Measurements from ENCODE around the gene AGBL1.

DNA sequence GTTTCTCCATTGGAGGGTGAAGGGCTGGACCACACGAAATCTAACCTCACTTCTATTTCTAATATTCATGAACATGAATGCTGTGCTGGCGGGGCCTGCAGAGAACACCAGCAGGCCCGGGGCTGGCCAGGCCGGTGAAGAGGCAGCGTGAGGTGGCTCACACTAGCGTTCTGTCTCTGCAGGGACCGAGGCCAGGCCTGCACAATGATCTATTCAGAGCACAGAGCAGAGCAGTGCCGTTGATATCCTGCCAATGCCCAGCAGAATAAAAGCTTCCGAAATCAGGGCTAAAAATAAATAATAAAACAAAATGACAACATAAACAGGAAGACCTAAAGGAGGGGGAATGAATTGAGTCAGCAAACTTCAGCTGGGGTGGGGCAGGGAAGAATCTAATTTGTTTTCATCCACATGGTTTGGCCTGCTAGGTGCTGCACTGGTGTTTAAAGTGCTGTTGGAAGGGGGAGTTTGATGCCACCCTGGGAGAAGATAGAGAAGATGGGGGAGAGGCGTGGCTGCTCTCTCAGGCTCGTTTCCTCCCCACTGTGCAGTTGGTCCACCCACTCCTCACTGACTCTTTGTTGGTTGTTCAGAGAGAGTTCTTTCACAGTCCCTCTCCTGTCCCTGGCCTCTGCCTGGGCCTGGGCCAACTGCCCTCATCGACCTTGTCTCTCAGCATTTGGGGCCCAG is 837.1 kb downstream of the AGBL1 start:
- no peak for TF ChIP-seq EZH2 (IDR thresholded peaks at IDR 0.05; ENCODE audit: borderline replicate concordance, low read length)
- TF ChIP-seq, protein P1, sequence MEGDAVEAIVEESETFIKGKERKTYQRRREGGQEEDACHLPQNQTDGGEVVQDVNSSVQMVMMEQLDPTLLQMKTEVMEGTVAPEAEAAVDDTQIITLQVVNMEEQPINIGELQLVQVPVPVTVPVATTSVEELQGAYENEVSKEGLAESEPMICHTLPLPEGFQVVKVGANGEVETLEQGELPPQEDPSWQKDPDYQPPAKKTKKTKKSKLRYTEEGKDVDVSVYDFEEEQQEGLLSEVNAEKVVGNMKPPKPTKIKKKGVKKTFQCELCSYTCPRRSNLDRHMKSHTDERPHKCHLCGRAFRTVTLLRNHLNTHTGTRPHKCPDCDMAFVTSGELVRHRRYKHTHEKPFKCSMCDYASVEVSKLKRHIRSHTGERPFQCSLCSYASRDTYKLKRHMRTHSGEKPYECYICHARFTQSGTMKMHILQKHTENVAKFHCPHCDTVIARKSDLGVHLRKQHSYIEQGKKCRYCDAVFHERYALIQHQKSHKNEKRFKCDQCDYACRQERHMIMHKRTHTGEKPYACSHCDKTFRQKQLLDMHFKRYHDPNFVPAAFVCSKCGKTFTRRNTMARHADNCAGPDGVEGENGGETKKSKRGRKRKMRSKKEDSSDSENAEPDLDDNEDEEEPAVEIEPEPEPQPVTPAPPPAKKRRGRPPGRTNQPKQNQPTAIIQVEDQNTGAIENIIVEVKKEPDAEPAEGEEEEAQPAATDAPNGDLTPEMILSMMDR (conservative IDR thresholded peaks at IDR 0.05 in 1 of 2, IDR thresholded peaks at IDR 0.05 in 1 of 2; ENCODE audit: extremely low read depth in 1 of 2, insufficient read depth in 1 of 2, low read depth in 1 of 2, low read length in 2 of 2) = no peak
